GM12878 (cell line): Measurements from ENCODE around the gene KRT80. TPM values are rescaled to one million over a fixed set of nuclear protein-coding genes. Genes with fewer than 3 reads are reported as not detected.

Experiments
- ATAC-seq: fragments of 200-7000 bp; cut with Tn5 transposase; 3 replicates; pipeline ENCODE4 v1.9.1; 2020; ENCODE audit warnings: mild to moderate bottlenecking, moderate library complexity
- BruUV-seq: library from RNA; stranded (reverse); fragments of 400-500 nt; replicated peaks from 2 replicates; lab custom pipeline; 2021; lab: Mats Ljungman, UMichigan
- CTCF ChIA-PET: fragments of 300-600 bp; sonication (Branson Sonifier 250); formaldehyde crosslinking; extraction: SDS; loops from one replicate; lab custom pipeline; 2021; ENCODE audit warnings: inconsistent platforms; lab: Yijun Ruan, JAX
- POLR2A ChIA-PET: fragments of 350-600 bp; formaldehyde crosslinking; extraction: SDS; loops from one replicate; lab custom pipeline; 2021; ENCODE audit warnings: inconsistent platforms; lab: Charles Lee
- RAD21 ChIA-PET: fragments of 300-600 bp; sonication (Branson Sonifier 250); formaldehyde crosslinking; loops from one replicate; lab custom pipeline; 2023; ENCODE audit warnings: antibody characterized with exemption; ENCODE audit not compliant: unreplicated experiment; lab: Charles Lee
- SMC1A ChIA-PET: fragments of 300-600 bp; sonication (Branson Sonifier 250); formaldehyde crosslinking; loops from one replicate; lab custom pipeline; 2023; ENCODE audit not compliant: unreplicated experiment, uncharacterized antibody; lab: Charles Lee
- DNase-seq: peaks from one replicate; pipeline ENCODE4 v3.0.0-alpha.2; 2011; ENCODE audit warnings: low read depth, low spot score
- FAIRE-seq: peaks from 3 replicates; lab custom pipeline; 2011; peaks lifted over from hg19 to GRCh38; lab: Jason Lieb, UNC
- H2AFZ ChIP-seq: 2 replicates; pipeline ENCODE4 v1.6.0; 2011; ENCODE audit warnings: low read depth, low read length, control low read depth; ENCODE audit not compliant: control insufficient read depth
- H3K27ac ChIP-seq: 2 replicates; pipeline ENCODE4 v1.5.1; 2011; ENCODE audit warnings: control low read depth; ENCODE audit not compliant: control insufficient read depth, insufficient read depth
- H3K27me3 ChIP-seq, 2 experiments: replicated peaks in 1 of 2; 2 replicates each; pipeline versions ENCODE4 v1.6.0 to v1.6.1; 2011; ENCODE audit warnings: low read length in 1 of 2; ENCODE audit not compliant: control insufficient read depth in 2 of 2, insufficient read depth in 2 of 2
- H3K36me3 ChIP-seq, 2 experiments: 2 replicates each; pipeline ENCODE4 v1.5.1; 2011; ENCODE audit warnings: low read length in 1 of 2; ENCODE audit not compliant: control insufficient read depth in 2 of 2, insufficient read depth in 2 of 2
- H3K4me1 ChIP-seq: 2 replicates; pipeline ENCODE4 v1.6.1; 2011; ENCODE audit warnings: mild to moderate bottlenecking, low read length, moderate library complexity, mixed read lengths; ENCODE audit not compliant: control insufficient read depth, insufficient read depth
- H3K4me2 ChIP-seq: 2 replicates; pipeline ENCODE4 v1.6.0; 2011; ENCODE audit warnings: control low read depth; ENCODE audit not compliant: control insufficient read depth, insufficient read depth
- H3K4me3 ChIP-seq: fragments of 200-600 bp; sonication (generic); 2 replicates; pipeline ENCODE4 v1.5.1; 2016
- H3K79me2 ChIP-seq: 2 replicates; pipeline ENCODE4 v1.6.0; 2011; ENCODE audit warnings: low read length; ENCODE audit not compliant: control insufficient read depth, insufficient read depth
- H3K9ac ChIP-seq: 2 replicates; pipeline ENCODE4 v1.8.0; 2011; ENCODE audit warnings: low read length, control low read depth, mixed read lengths; ENCODE audit not compliant: control insufficient read depth, insufficient read depth
- H3K9me3 ChIP-seq: replicated peaks from 3 replicates; pipeline ENCODE4 v1.5.1; 2011; ENCODE audit warnings: mild to moderate bottlenecking, low read length; ENCODE audit not compliant: control insufficient read depth, insufficient read depth
- H4K20me1 ChIP-seq: 2 replicates; pipeline ENCODE4 v1.6.0; 2011; ENCODE audit not compliant: control insufficient read depth, insufficient read depth
- KLF5 ChIP-seq: fragments of 450-650 bp; IDR thresholded peaks from 2 replicates; pipeline ENCODE4 v1.6.1; 2014; ENCODE audit warnings: mild to moderate bottlenecking; ENCODE audit not compliant: partially characterized antibody
- RBBP5 ChIP-seq: fragments of 200-600 bp; sonication (generic); conservative IDR thresholded peaks from 2 replicates; pipeline ENCODE4 v1.6.1; 2016
- WGBS: methylation state at CpG from one replicate; pipeline ENCODE4 v1.1.6; 2016; ENCODE audit warnings: low lambda C conversion rate; ENCODE audit not compliant: insufficient replicate concordance, insufficient coverage; ENCODE audit errors: missing lambda C conversion rate; 5-methylcytosine and 5-hydroxymethylcytosine counted together
- in situ Hi-C: fragments of 300-500 bp; cut with MboI; formaldehyde crosslinking; loops from 9 replicates; pipeline ENCODE4 v1.14.3; 2018; ENCODE audit warnings: mixed read lengths
- intact Hi-C: fragments of 100-400 bp; cut with micrococcal nuclease; formaldehyde crosslinking; loops from one replicate; pipeline ENCODE4 v1.14.2; 2022; ENCODE audit not compliant: unreplicated experiment
- polyA plus RNA-seq, 11 experiments: library from polyadenylated mRNA; depleted of rRNA in 4 of 11; unstranded in 6 of 11; stranded (reverse) in 5 of 11; fragments of >200 nt; fragmentation: Nextera tagmentation in 4 of 11; fragmentation: Illumina TruSeq in 1 of 11; extraction: Ambion mirVana in 4 of 11; extraction: Trizol in 1 of 11; gene quantifications; 1 replicate in 1 of 11; 2 replicates in 10 of 11; pipeline versions ENCODE4 v1.2.1 to v1.2.3, GENCODE V29; 2011 to 2016; ENCODE audit warnings: inconsistent platforms in 2 of 11, missing spikeins in 2 of 11, low read depth in 1 of 11
- total RNA-seq, 4 experiments: library from RNA; depleted of rRNA in 3 of 4; stranded (reverse); fragments of >200 nt in 3 of 4; fragmentation: Illumina TruSeq in 1 of 4; extraction: Trizol in 1 of 4; gene quantifications; 2 replicates each; pipeline versions ENCODE4 v1.2.1 to v1.2.3, GENCODE V29; 2013 to 2021
- TF ChIP-seq, protein P1 (sequence below): IDR thresholded peaks from 2 replicates; pipeline ENCODE4 v1.6.1; 2012; ENCODE audit warnings: low read depth, low read length, improper control_type of control experiment
- TF ChIP-seq, protein P2 (sequence below): IDR thresholded peaks from 2 replicates; pipeline ENCODE4 v1.6.1; 2012; ENCODE audit warnings: low read length, inconsistent platforms

Gene KRT80
- total and polyA plus RNA-seq, 10 of the 15 experiments (the other 5 are each of a cell fraction or from before 2014, with no cell fraction given), result 0.01 TPM; not detected in 9

DNA sequence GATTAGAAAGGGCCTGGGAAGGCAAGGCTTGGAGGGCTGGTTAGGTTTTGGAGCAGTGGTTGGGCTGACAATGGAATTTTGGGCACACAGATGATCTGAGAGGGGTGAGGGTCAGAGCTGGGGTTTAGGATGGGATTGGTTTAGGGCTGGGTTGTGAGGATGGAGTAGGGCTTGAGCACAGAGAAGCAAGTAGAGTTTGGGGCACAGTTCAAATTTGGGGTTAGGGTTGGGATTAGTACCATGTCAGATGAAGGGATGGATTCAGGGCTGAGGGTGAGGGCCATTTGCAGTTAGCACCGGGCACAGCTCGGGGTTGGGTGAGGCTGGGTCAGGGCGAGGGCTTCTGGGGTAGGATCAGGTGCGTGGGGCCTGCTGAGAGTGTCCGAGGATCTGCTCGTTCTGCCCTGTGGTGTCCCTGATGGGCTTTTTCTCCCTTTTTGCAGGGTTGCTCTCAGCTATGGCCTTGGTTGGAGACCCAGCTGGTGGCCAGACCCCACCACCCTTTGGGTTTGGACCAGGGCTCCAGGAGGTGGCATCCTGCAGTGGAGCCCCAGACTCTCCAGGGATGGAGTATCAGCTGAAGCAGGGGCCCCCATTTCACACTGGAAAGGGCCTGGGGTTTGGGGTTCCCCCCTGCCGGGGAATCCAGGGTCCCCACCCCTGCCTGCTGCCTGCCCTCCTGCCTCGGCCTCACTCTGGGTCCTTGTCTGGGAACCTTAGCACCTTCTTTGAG, 45.6 kb downstream of the KRT80 start:
- no peak overlapping the region for H3K9ac ChIP-seq
- ATAC-seq, result no peak
- no peak overlapping the region for H3K27ac ChIP-seq
- TF ChIP-seq KLF5 (no peak), RBBP5 (no peak)
- TF ChIP-seq, protein P1, sequence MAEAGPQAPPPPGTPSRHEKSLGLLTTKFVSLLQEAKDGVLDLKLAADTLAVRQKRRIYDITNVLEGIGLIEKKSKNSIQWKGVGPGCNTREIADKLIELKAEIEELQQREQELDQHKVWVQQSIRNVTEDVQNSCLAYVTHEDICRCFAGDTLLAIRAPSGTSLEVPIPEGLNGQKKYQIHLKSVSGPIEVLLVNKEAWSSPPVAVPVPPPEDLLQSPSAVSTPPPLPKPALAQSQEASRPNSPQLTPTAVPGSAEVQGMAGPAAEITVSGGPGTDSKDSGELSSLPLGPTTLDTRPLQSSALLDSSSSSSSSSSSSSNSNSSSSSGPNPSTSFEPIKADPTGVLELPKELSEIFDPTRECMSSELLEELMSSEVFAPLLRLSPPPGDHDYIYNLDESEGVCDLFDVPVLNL, result no peak
- TF ChIP-seq, protein P2, sequence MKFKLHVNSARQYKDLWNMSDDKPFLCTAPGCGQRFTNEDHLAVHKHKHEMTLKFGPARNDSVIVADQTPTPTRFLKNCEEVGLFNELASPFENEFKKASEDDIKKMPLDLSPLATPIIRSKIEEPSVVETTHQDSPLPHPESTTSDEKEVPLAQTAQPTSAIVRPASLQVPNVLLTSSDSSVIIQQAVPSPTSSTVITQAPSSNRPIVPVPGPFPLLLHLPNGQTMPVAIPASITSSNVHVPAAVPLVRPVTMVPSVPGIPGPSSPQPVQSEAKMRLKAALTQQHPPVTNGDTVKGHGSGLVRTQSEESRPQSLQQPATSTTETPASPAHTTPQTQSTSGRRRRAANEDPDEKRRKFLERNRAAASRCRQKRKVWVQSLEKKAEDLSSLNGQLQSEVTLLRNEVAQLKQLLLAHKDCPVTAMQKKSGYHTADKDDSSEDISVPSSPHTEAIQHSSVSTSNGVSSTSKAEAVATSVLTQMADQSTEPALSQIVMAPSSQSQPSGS, result no peak
- H2AFZ ChIP-seq, result no peak overlapping the region
- H3K4me1 ChIP-seq, result no peaks in the 10 kb centered on the region
- H3K79me2 ChIP-seq, result no peaks in the 10 kb centered on the region
- intact Hi-C loops, result no loop called here
- H4K20me1 ChIP-seq, result no peaks in the 10 kb centered on the region
- no peak for DNase-seq
- 32% methylated on average over 8 of the region's 8 CpGs for WGBS
- SMC1A ChIA-PET, result no interaction called here
- no peak overlapping the region for H3K4me3 ChIP-seq
- BruUV-seq, result no TSS peak
- CTCF ChIA-PET, result interaction anchor here (1.4 kb wide), 1 partner anchor 10 kb away, joined by 3 read pairs; no protein-coding TSS in a partner anchor
- H3K9me3 ChIP-seq, result no peaks in the 10 kb centered on the region
- RAD21 ChIA-PET, result no interaction called here
- H3K36me3 ChIP-seq, result no peaks in the 10 kb centered on the region
- POLR2A ChIA-PET, result no interaction called here
- FAIRE-seq, result no peak
- H3K27me3 ChIP-seq, result no peaks in the 10 kb centered on the region; a peak in 2 of 4 replicates
- H3K4me2 ChIP-seq, result no peak overlapping the region
- in situ Hi-C loops, result loop anchor here (5.0 kb wide), 1 partner anchor 841 kb away; no protein-coding TSS in a partner anchor
